ENCODE results near the gene STAB1.

The STAB1 gene

DNA sequence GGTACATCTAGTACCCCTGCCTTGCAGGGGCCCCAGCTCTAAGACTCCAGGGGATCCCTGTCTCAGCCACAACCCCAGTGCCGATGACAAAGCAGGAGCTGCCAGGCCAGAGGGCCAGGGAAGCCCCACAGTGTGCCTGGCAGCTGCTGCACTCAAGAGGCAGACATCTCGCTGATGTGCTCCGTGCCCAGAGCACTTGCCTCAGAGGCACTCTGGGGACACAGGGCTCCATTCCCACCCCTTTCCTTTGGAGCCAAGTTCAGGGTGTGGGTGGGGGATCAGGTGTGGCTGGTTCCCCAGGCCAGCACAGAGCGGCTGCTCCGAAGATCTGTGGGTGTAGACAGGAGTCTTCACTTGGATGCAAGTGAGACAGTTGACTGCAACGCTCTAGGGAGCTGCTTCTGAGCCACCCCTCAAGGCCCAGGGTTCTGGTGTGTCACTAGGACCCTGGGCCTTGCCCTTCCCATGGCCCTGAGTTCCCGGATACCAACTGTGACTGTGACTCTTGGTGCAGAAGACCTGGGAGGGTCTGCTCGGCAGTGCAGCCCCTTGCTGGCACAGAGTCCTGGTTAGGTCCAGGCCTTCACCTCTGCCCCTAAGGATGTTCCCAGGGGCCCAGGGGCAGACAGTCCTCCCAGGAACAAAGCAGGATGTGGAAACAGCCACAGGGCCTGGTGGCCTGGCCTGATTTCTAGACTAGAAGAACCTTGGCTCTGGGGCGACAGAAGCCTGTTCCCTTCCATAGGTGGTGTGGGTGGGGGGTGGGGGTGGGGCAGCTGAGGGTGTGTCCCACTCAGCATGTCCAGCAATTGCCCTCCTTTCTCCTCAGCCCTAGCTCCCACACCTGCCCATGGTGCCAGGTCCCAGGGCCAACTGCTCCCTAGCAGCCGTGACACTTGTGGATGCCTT lies 36.0 kb downstream of the STAB1 start:
- no peak overlapping the region for H3K4me3 ChIP-seq (replicated peaks; ENCODE audit: insufficient read depth, low read length)
- DNase-seq (ENCODE audit: low read depth in 1 of 2, low spot score in 1 of 2): no peak
- TF ChIP-seq, protein P1, sequence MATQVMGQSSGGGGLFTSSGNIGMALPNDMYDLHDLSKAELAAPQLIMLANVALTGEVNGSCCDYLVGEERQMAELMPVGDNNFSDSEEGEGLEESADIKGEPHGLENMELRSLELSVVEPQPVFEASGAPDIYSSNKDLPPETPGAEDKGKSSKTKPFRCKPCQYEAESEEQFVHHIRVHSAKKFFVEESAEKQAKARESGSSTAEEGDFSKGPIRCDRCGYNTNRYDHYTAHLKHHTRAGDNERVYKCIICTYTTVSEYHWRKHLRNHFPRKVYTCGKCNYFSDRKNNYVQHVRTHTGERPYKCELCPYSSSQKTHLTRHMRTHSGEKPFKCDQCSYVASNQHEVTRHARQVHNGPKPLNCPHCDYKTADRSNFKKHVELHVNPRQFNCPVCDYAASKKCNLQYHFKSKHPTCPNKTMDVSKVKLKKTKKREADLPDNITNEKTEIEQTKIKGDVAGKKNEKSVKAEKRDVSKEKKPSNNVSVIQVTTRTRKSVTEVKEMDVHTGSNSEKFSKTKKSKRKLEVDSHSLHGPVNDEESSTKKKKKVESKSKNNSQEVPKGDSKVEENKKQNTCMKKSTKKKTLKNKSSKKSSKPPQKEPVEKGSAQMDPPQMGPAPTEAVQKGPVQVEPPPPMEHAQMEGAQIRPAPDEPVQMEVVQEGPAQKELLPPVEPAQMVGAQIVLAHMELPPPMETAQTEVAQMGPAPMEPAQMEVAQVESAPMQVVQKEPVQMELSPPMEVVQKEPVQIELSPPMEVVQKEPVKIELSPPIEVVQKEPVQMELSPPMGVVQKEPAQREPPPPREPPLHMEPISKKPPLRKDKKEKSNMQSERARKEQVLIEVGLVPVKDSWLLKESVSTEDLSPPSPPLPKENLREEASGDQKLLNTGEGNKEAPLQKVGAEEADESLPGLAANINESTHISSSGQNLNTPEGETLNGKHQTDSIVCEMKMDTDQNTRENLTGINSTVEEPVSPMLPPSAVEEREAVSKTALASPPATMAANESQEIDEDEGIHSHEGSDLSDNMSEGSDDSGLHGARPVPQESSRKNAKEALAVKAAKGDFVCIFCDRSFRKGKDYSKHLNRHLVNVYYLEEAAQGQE (IDR thresholded peaks at IDR 0.05; ENCODE audit: insufficient replicate concordance, low read depth): no peak
- TF ChIP-seq SPI1 (IDR thresholded peaks at IDR 0.05; ENCODE audit: borderline replicate concordance, low read depth) (no peak), GABPA (IDR thresholded peaks at IDR 0.05; ENCODE audit: low read depth) (no peak), POLR2AphosphoS5 (IDR thresholded peaks at IDR 0.05; ENCODE audit: low read depth) (no peak)
- TF ChIP-seq, protein P2, sequence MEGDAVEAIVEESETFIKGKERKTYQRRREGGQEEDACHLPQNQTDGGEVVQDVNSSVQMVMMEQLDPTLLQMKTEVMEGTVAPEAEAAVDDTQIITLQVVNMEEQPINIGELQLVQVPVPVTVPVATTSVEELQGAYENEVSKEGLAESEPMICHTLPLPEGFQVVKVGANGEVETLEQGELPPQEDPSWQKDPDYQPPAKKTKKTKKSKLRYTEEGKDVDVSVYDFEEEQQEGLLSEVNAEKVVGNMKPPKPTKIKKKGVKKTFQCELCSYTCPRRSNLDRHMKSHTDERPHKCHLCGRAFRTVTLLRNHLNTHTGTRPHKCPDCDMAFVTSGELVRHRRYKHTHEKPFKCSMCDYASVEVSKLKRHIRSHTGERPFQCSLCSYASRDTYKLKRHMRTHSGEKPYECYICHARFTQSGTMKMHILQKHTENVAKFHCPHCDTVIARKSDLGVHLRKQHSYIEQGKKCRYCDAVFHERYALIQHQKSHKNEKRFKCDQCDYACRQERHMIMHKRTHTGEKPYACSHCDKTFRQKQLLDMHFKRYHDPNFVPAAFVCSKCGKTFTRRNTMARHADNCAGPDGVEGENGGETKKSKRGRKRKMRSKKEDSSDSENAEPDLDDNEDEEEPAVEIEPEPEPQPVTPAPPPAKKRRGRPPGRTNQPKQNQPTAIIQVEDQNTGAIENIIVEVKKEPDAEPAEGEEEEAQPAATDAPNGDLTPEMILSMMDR (IDR thresholded peaks at IDR 0.05; ENCODE audit: insufficient read depth, low read length): no peak
- H3K27me3 ChIP-seq (ENCODE audit: insufficient read depth, poor library complexity, severe bottlenecking): no peaks in the 10 kb centered on the region
- H3K27ac ChIP-seq (replicated peaks): no peak overlapping the region

DNA sequence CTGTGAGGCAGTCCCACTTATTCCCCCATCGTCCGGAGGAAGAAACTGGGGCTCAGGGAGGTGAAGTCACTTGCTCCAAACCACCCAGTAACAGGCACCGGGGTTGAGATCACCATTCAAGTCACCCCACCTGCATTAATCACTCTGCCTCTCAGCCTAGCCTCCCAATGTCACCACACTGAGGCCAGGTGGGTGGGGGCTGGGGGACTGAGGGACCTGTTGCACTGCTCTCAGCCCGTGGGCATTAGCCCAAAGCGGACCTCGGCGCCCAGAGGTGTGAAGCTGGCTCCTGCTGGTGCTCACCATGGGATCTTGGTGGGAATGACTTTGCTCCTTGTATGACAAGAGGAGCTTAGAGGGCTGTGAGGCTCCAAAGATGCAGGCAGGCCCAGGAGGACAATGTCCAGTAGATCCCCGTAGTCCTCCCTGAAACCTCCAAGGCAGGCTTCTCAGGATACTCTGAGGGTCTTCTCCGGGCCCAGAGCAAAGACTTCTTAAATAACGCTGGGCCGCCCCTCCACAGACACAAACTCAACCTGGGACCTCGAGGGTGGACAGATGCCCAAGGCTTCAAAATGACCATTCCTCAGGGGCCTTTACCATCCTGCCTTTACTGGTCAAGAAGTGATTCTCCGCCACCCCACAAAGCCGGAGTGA lies 36.9 kb downstream of the STAB1 start:
- TF ChIP-seq POLR2AphosphoS5 (IDR thresholded peaks at IDR 0.05; ENCODE audit: low read depth): no peak
- TF ChIP-seq, protein P1 (IDR thresholded peaks at IDR 0.05; ENCODE audit: insufficient replicate concordance, low read depth): no peak
- TF ChIP-seq SPI1 (IDR thresholded peaks at IDR 0.05; ENCODE audit: borderline replicate concordance, low read depth): no peak
- no peak for TF ChIP-seq GABPA (IDR thresholded peaks at IDR 0.05; ENCODE audit: low read depth)
- TF ChIP-seq, protein P2 (IDR thresholded peaks at IDR 0.05; ENCODE audit: insufficient read depth, low read length): no peak
- H3K27me3 ChIP-seq (ENCODE audit: insufficient read depth, poor library complexity, severe bottlenecking): no peaks in the 10 kb centered on the region
- H3K4me3 ChIP-seq (replicated peaks; ENCODE audit: insufficient read depth, low read length): peak overlapping the region; percentile 59
- H3K27ac ChIP-seq (replicated peaks): no peak overlapping the region
- DNase-seq (ENCODE audit: low read depth in 1 of 2, low spot score in 1 of 2): no peak

DNA sequence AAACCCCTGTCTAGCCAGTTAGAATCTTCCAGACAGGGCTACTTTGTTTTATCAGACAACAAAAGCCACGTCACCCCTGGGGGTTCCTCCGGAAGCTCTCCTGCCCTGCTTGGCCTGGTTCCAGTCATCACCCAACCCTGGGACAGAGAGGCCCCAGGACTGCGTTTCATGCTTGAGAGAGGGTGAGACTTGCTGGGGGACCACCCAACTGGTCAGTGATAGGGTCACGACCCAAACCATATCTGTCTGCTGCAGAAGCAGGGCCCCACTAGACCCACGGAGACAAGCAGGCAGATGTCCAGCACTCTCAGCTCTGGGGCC lies 37.3 kb downstream of the STAB1 start:
- no peaks in the 10 kb centered on the region for H3K27me3 ChIP-seq (ENCODE audit: insufficient read depth, poor library complexity, severe bottlenecking)
- TF ChIP-seq POLR2AphosphoS5 (IDR thresholded peaks at IDR 0.05; ENCODE audit: low read depth): no peak
- TF ChIP-seq, protein P2 (IDR thresholded peaks at IDR 0.05; ENCODE audit: insufficient read depth, low read length): no peak
- H3K27ac ChIP-seq (replicated peaks): no peak overlapping the region
- peak in 1 of 2 experiments; percentile 24 for DNase-seq (ENCODE audit: low read depth in 1 of 2, low spot score in 1 of 2)
- peak overlapping the region; percentile 59 for H3K4me3 ChIP-seq (replicated peaks; ENCODE audit: insufficient read depth, low read length)

Measured in HL-60 (cell line).